Thyroid gland (tissue), 4 donors: Measurements from ENCODE around the gene MRPL46. TPM values are rescaled to one million over a fixed set of nuclear protein-coding genes. Genes with fewer than 3 reads are reported as not detected.

Source experiments
- DNase-seq, 2 donors: peaks; one replicate each; pipeline ENCODE4 v3.0.0-alpha.2; 2019
- H3K27ac ChIP-seq, 3 donors: fragments of 200-600 bp; sonication (generic); 1 replicate in 2 of 3; 2 replicates in 1 of 3; pipeline ENCODE4 v1.5.1; 2016 to 2019; ENCODE audit warnings: mild to moderate bottlenecking in 1 of 3, moderate library complexity in 1 of 3
- H3K27me3 ChIP-seq: fragments of 200-600 bp; sonication (generic); one replicate; pipeline ENCODE4 v1.5.1; 2019
- H3K36me3 ChIP-seq, 2 donors: fragments of 200-600 bp; sonication (generic); one replicate each; pipeline ENCODE4 v1.5.1; 2016 to 2019
- H3K4me1 ChIP-seq, 2 donors: fragments of 200-600 bp; sonication (generic); one replicate each; pipeline ENCODE4 v1.5.1; 2017 to 2019
- H3K4me3 ChIP-seq, 3 donors: fragments of 200-600 bp; sonication (generic); replicated peaks in 1 of 3; 1 replicate in 2 of 3; 2 replicates in 1 of 3; pipeline ENCODE4 v1.5.1; 2016; ENCODE audit warnings: mild to moderate bottlenecking in 1 of 3
- H3K9me3 ChIP-seq: fragments of 200-600 bp; sonication (generic); one replicate; pipeline ENCODE4 v1.5.1; 2017
- POLR2A ChIP-seq, 2 donors: fragments of 450-650 bp; IDR thresholded peaks; one replicate each; pipeline ENCODE4 v1.6.1; 2017; ENCODE audit warnings: antibody characterized with exemption in 2 of 2, mild to moderate bottlenecking in 2 of 2, moderate library complexity in 1 of 2
- WGBS, 2 donors: methylation state at CpG; one replicate each; pipeline ENCODE4 v1.1.5; 2017; 5-methylcytosine and 5-hydroxymethylcytosine counted together
- intact Hi-C: fragments of 100-400 bp; cut with DNase I; formaldehyde crosslinking; loops from one replicate; pipeline ENCODE4 v1.15.1; 2023
- total RNA-seq, 4 donors: library from RNA; depleted of rRNA; stranded (reverse); fragments of >200 nt; gene quantifications; one replicate each; pipeline ENCODE4 v1.2.3, GENCODE V29; 2016
- TF ChIP-seq, protein P1 (sequence below), 6 experiments: fragments of 200-600 bp in 3 of 6; fragments of 450-650 bp in 3 of 6; sonication (generic) in 3 of 6; IDR thresholded peaks; one replicate each; pipeline ENCODE4 v1.5.1; 2016 to 2019; ENCODE audit warnings: antibody characterized with exemption in 6 of 6, mild to moderate bottlenecking in 2 of 6, inconsistent platforms in 1 of 6, moderate library complexity in 1 of 6

MRPL46 gene
- total RNA-seq, 4 donors from 2014 or later = 17.3 to 30.5 (median 26.0) TPM

DNA sequence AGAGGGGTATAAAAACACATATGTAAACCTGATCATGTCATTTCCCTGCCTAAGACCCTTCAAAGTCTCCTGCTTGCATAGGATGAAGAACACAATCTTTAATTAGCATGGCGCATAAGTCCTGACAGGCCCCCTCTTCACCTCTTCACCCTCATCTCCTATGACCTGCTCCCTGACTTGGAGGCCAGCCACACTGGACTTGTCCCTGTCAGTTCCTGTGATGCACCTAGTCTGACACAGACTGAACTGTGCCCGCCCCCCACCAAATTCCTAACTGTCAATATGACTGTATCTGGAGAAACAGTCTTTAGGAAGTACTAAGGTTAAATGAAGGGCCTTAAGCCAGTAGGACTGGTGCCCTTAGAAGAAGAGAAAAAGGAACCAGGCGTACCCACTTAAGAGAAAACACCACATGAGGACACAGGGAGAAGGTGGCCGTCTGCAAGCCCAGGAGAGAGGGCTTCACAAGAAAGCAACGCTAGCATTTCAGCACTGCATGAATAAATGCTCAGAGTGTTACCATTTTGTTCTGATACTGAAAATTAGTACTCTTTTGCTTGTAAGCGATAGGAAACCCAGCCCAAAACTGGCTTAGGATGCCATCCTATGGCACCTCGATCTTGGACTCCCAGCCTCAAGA is 34.0 kb downstream of the MRPL46 start:
- intact Hi-C loops = loop anchor here (10.0 kb wide), 1 partner anchor 58 kb away; no protein-coding TSS in a partner anchor
- no peak overlapping the region for H3K4me3 ChIP-seq
- H3K27ac ChIP-seq = no peak overlapping the region
- TF ChIP-seq, protein P1, sequence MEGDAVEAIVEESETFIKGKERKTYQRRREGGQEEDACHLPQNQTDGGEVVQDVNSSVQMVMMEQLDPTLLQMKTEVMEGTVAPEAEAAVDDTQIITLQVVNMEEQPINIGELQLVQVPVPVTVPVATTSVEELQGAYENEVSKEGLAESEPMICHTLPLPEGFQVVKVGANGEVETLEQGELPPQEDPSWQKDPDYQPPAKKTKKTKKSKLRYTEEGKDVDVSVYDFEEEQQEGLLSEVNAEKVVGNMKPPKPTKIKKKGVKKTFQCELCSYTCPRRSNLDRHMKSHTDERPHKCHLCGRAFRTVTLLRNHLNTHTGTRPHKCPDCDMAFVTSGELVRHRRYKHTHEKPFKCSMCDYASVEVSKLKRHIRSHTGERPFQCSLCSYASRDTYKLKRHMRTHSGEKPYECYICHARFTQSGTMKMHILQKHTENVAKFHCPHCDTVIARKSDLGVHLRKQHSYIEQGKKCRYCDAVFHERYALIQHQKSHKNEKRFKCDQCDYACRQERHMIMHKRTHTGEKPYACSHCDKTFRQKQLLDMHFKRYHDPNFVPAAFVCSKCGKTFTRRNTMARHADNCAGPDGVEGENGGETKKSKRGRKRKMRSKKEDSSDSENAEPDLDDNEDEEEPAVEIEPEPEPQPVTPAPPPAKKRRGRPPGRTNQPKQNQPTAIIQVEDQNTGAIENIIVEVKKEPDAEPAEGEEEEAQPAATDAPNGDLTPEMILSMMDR (IDR thresholded peaks at IDR 0.05) = no peak
- TF ChIP-seq POLR2A (IDR thresholded peaks at IDR 0.05) = no peak
- no peaks in the 10 kb centered on the region for H3K4me1 ChIP-seq
- DNase-seq = no peak
- H3K9me3 ChIP-seq = no peaks in the 10 kb centered on the region
- H3K36me3 ChIP-seq = no peaks in the 10 kb centered on the region
- H3K27me3 ChIP-seq = no peaks in the 10 kb centered on the region
- 78 to 88% methylated on average over 7 of the region's 7 CpGs for WGBS, 2 donors

DNA sequence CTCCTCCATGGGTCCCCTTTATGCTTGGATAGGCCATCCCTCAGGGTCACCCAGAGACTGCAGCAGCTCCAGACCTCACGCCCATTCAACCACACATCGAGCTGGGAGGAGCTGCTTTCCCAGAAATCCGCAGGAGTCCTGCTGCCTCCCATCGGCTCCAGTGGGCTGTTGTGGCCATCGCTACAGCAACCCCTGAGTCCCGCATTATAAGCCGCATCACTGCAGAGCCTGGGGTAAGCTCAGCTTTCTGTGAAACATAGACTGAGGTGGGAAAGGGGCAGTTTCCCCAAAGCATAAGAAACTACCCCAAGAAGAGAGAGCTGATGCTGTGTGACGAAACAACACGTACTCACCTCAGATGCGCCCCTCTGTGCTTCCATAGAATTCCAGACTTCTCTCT is 35.7 kb downstream of the MRPL46 start:
- Histone ChIP-seq H3K36me3 (no peaks in the 10 kb centered on the region), H3K27me3 (no peaks in the 10 kb centered on the region), H3K4me1 (no peaks in the 10 kb centered on the region), H3K4me3 (no peak overlapping the region), H3K9me3 (no peaks in the 10 kb centered on the region), H3K27ac (no peak overlapping the region)
- no peak for DNase-seq
- no peak for TF ChIP-seq POLR2A (IDR thresholded peaks at IDR 0.05)
- TF ChIP-seq, protein P1 (IDR thresholded peaks at IDR 0.05) = no peak
- 72 to 84% methylated on average over 9 to 10 of the region's 10 CpGs for WGBS, 2 donors
- intact Hi-C loops = loop anchor here (10.0 kb wide), 1 partner anchor 57 kb away; no protein-coding TSS in a partner anchor

DNA sequence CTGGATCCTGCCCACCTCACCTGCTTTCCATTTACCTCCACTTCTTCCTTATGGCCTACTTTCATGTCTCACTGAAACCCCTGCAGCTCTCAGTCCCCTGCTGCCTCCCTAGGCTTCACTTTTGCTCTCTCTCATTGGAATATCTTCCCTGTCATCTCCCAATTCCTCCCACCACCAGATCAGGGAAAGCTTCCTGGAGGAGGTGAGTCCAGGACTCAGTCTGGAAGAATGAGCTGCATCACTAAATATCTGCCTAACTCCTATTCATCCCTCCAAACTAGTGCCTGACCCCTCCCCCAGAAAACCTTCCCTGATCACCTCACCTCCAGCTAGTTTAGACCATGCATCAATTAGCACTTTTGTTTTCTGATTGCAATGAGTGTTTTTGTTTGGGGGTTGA is 37.1 kb downstream of the MRPL46 start:
- no peak overlapping the region for H3K27ac ChIP-seq
- TF ChIP-seq, protein P1 (IDR thresholded peaks at IDR 0.05) = no peak
- TF ChIP-seq POLR2A (IDR thresholded peaks at IDR 0.05) = no peak

DNA sequence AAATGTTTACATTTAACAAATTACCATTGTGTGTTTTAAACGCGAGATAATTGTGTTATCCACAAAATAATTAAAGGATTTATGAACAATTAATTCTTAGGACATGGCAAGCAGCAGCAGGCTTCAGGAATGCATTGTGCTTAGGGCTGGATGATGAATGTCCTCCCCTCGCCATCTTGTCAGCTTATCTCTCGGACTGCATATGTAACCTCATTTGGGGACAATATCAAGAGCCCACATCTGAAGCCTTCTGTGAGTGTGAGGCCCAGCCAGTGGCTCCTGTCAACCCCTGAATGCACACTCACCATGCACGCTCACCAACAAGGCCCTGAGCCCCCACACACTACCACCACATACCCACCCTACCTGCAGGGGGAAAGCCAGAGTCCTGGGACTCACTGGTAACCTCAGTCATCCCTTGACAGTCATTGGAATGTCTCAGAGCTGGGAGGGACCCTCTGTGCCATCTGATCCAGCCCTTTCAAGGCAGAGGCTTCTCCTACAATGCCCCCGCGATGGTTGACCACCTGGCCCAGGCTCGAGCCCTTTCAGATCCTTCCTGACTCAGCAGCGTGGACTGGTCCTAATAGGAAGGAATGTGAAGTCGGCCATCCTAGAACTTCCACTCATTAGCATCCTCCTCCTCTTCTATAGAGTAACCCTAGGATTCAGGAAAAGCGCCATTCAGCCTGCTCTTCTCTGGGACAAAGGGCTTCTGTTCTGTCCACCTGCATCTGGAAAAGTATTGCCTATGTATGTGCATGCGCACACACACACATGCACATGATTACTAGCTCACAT is 38.2 kb downstream of the MRPL46 start:
- no peak for DNase-seq
- TF ChIP-seq, protein P1 (IDR thresholded peaks at IDR 0.05) = no peak
- H3K36me3 ChIP-seq = no peaks in the 10 kb centered on the region
- WGBS, 2 donors = 83 to 84% methylated on average over 11 to 12 of the region's 12 CpGs
- H3K9me3 ChIP-seq = no peaks in the 10 kb centered on the region
- H3K4me1 ChIP-seq = no peaks in the 10 kb centered on the region
- H3K27ac ChIP-seq = no peak overlapping the region
- no peak overlapping the region for H3K4me3 ChIP-seq
- H3K27me3 ChIP-seq = no peaks in the 10 kb centered on the region
- intact Hi-C loops = no loop called here

More for the DNA sequence above, 37.1 kb downstream of the MRPL46 start:
- Histone ChIP-seq H3K36me3 (no peaks in the 10 kb centered on the region), H3K27me3 (no peaks in the 10 kb centered on the region), H3K9me3 (no peaks in the 10 kb centered on the region), H3K4me1 (no peaks in the 10 kb centered on the region), H3K4me3 (no peak overlapping the region)
- intact Hi-C loops = loop anchor here (10.0 kb wide), 1 partner anchor 55 kb away; no protein-coding TSS in a partner anchor
- DNase-seq = no peak

DNA sequence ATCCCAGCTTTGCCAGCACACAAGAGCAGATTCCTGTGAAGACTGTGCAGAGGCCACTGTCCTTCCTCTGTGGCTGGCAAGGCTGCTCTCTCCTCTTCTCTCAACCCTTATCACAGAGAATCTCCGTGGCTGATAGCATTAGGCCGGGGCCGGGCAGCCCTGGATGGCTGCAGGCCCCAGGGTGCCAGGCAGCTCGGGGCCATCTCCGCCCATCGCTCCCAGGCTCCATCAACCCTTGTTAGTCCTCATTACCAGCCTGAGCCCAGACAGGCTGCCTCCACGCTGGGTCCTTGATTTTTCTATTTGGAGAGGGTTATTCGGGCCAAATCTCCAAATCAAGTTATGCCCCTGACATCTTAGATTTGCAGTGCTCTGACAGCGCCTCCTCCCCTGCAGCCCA is 39.1 kb downstream of the MRPL46 start:
- no peaks in the 10 kb centered on the region for H3K9me3 ChIP-seq
- H3K4me1 ChIP-seq = no peaks in the 10 kb centered on the region
- no peaks in the 10 kb centered on the region for H3K27me3 ChIP-seq
- 51 to 59% methylated on average over 8 to 9 of the region's 9 CpGs for WGBS, 2 donors
- H3K4me3 ChIP-seq = no peak overlapping the region
- no peak for TF ChIP-seq POLR2A (IDR thresholded peaks at IDR 0.05)
- TF ChIP-seq, protein P1 (IDR thresholded peaks at IDR 0.05) = no peak
- H3K36me3 ChIP-seq = no peaks in the 10 kb centered on the region
- intact Hi-C loops = no loop called here
- DNase-seq = no peak
- H3K27ac ChIP-seq = no peak overlapping the region
